Measurements from ENCODE around the gene GTPBP6. TPM values are rescaled to one million over a fixed set of nuclear protein-coding genes. Genes with fewer than 3 reads are reported as not detected.

The GTPBP6 gene
- total RNA-seq, 1 donor from 2014 or later, result 49.5 TPM

- DNase-seq (ENCODE audit: low read depth), result no peak
- no peak for TF ChIP-seq CTCF (IDR thresholded peaks at IDR 0.05; ENCODE audit: insufficient read depth, low read length, poor library complexity, severe bottlenecking)
Measured at GRCh38 chrX:275967-276580, 42.5 kb downstream of the GTPBP6 start.

GRCh38 chrX:275476-275966, 43.1 kb downstream of the GTPBP6 start:
- TF ChIP-seq CTCF (IDR thresholded peaks at IDR 0.05; ENCODE audit: insufficient read depth, low read length, poor library complexity, severe bottlenecking), result no peak
- no peaks in the 10 kb centered on the region for H3K27me3 ChIP-seq (ENCODE audit: control insufficient read depth, insufficient read depth, low read length)
- H3K36me3 ChIP-seq (ENCODE audit: control insufficient read depth, insufficient read depth, low read length), result no peaks in the 10 kb centered on the region
- H3K4me3 ChIP-seq (ENCODE audit: low read depth, low read length), result no peak overlapping the region
- DNase-seq (ENCODE audit: low read depth), result no peak

More at GRCh38 chrX:275967-276580, 42.5 kb downstream of the GTPBP6 start:
- no peaks in the 10 kb centered on the region for H3K27me3 ChIP-seq (ENCODE audit: control insufficient read depth, insufficient read depth, low read length)
- H3K36me3 ChIP-seq (ENCODE audit: control insufficient read depth, insufficient read depth, low read length), result no peaks in the 10 kb centered on the region
- H3K4me3 ChIP-seq (ENCODE audit: low read depth, low read length), result peak overlapping the region; percentile 55

- Histone ChIP-seq H3K36me3 (ENCODE audit: control insufficient read depth, insufficient read depth, low read length) (no peaks in the 10 kb centered on the region), H3K27me3 (ENCODE audit: control insufficient read depth, insufficient read depth, low read length) (no peaks in the 10 kb centered on the region), H3K4me3 (ENCODE audit: low read depth, low read length) (no peak overlapping the region)
Measured at GRCh38 chrX:274904-275475, 43.6 kb downstream of the GTPBP6 start.

GRCh38 chrX:270848-271367, 47.7 kb downstream of the GTPBP6 start:
- Histone ChIP-seq H3K4me3 (ENCODE audit: low read depth, low read length) (no peak overlapping the region), H3K27me3 (ENCODE audit: control insufficient read depth, insufficient read depth, low read length) (no peaks in the 10 kb centered on the region), H3K36me3 (ENCODE audit: control insufficient read depth, insufficient read depth, low read length) (no peaks in the 10 kb centered on the region)
- no peak for TF ChIP-seq CTCF (IDR thresholded peaks at IDR 0.05; ENCODE audit: insufficient read depth, low read length, poor library complexity, severe bottlenecking)
- DNase-seq (ENCODE audit: low read depth), result no peak

More at GRCh38 chrX:274904-275475, 43.6 kb downstream of the GTPBP6 start:
- DNase-seq (ENCODE audit: low read depth), result no peak
- no peak for TF ChIP-seq CTCF (IDR thresholded peaks at IDR 0.05; ENCODE audit: insufficient read depth, low read length, poor library complexity, severe bottlenecking)

GRCh38 chrX:267771-268261, 50.8 kb downstream of the GTPBP6 start:
- no peak for DNase-seq (ENCODE audit: low read depth)
- Histone ChIP-seq H3K36me3 (ENCODE audit: control insufficient read depth, insufficient read depth, low read length) (no peaks in the 10 kb centered on the region), H3K4me3 (ENCODE audit: low read depth, low read length) (no peak overlapping the region), H3K27me3 (ENCODE audit: control insufficient read depth, insufficient read depth, low read length) (no peaks in the 10 kb centered on the region)
- TF ChIP-seq CTCF (IDR thresholded peaks at IDR 0.05; ENCODE audit: insufficient read depth, low read length, poor library complexity, severe bottlenecking), result no peak
